GM18909 (cell line): ENCODE data around the gene PDLIM7.

Experiments used
- ATAC-seq: cut with Tn5 transposase; IDR thresholded peaks from one replicate; pipeline ENCODE4 v1.9.1; 2021; ENCODE audit warnings: mild to moderate bottlenecking; ENCODE audit not compliant: unreplicated experiment, poor library complexity

PDLIM7 gene

DNA sequence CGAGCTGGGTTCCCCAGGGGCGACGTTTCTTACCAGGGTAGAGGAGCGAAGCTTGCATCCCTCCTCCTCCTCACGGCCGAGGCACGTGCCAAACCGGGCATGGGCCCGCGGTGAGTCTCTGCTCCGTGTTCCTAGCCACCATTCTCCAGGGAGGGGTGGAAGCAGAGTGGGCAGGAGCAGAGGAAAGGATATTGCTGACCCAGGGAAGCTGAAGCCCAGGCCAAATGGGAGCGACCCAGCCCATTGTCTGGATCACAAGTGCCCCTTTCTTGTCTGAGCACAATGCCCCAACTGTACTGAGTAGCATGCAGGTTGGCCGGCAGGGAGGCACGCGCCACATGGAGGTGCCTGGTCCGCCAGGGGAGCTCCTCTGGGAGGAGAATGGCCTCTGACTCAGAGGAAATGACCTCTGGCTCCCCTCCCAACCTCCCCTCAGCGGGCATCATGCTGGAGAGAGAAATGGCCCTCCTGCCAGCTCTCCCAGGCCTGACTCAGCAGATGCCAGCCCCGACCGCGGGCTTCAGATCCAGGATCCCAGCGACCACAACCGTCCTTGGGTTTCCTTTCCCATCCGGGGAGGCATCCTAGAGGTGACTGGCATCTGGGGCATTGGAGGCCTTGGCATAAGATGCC, 49.7 kb downstream of the PDLIM7 start:
- no peak for ATAC-seq

DNA sequence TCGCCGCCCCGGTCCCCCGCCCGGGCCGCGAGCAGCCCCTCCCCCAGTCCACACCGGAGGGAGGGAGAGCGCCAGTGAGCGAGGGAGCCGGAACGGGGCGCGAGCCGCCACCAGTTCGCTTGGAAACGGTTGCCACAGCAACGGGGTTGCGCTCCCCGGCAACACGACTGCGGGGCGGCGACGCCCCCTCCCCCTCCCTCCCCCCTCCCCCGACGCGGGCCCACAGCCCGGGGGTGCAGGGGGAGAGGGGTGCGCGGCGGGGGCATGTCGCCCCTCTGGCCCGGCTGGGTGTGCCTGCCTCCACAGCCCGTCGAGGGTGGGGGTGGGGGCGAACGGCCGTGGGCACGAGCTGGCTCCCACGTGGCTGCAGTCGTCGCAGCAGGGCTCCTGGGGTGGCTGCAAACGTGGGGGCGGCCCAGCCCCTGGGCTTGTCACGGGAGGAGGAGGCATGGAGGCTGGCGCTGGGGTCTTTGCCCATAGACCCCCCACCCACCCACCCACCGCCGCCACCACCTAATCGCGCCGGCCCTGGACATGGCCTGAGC, 50.3 kb downstream of the PDLIM7 start:
- ATAC-seq, result peak; percentile 39

- ATAC-seq, result peak; percentile 59
These were observed 51.0 kb downstream of the PDLIM7 start, which contains the start of gene PRR7 for GRCh38 chr5:177446200-177447065. Gene PRR7, plus strand, starts transcription at chr5:177446814. Its CDS starts 8,254 bp downstream, at chr5:177455068.

- no peak for ATAC-seq
These were observed 51.5 kb downstream of the PDLIM7 start for GRCh38 chr5:177445917-177446199.

DNA sequence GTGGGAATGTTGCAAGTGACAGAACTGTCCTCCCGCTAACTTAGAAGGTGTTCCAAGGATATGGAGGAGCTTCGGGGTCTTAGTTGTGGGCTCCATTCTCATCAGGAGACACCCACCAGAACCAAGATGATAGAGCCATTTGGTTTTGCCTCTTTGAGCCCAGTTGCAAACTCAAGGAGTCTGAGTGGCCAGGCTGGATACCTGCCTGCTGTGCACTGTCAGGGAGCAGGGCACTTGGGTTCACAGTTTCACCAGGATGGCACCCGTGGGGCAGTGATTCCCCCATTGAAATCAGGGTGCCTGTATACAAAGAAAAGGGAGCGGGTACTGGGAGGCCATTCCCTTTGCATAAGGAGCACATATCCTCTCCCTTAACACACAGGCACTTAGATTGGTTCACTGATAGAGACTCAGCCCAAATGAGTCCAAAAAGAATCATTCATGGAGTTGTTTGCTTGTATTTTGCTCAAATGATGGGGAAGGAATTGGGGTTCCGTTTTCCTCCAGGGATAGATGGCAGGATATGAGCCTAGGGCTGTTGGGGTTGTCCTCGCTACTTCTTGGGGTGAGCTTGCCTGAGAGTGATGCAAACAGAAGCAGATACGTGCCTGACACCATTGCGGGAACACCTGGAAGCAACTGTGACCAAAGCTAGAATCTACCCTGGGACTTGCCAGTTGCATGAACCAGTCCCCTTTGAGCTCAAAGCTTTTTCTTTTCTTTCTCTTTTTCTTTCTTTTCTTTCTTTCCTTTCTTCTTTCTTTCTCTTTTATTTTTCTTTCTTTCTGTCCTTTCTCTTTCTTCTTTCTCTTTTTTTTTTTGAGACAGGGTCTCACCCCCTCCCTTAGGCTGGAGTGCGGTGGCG, 52.1 kb downstream of the PDLIM7 start:
- ATAC-seq, result no peak

GRCh38 chr5:177444106-177445051, 53.0 kb downstream of the PDLIM7 start:
- ATAC-seq, result no peak

DNA sequence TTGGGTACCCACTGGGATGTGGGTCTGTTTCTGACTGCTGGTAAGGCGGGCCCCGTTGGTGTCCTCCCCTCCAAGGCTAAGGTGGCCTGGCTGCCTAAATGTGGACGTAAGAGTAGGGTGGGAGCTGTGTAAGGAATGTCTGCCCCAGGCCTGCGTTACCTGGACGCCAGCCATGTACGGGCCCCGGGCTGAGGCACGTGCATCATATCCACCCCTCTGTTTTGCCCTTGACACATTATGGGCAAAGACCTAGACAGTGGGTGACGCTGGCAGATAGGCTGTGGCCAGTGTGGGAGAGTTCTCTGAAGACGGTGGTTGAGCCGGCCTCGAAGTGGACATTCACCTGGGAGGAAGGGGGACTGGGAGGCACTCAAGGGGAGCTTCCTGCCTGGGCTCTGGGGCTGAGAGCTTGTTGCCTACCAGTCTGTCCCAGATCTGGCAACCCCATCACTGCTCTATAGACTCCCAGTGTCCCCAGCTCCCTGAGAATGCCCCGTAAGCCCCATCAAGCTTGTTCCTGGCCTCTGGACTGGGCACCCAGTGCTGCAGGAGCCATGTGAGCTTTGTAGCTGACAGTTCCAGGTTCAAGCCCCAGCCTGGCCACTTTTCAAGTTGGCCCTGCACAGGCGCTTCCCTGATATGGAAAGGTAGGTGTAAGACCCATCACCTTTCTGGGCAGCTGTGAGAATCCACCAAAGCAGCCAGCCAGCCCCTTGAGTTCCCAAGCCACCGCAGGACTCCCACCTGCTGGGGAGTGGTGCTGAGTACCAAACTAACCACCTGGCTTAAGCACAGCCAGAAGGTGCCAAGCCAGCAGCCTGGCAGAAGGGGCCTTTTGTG, 54.0 kb downstream of the PDLIM7 start:
- no peak for ATAC-seq

DNA sequence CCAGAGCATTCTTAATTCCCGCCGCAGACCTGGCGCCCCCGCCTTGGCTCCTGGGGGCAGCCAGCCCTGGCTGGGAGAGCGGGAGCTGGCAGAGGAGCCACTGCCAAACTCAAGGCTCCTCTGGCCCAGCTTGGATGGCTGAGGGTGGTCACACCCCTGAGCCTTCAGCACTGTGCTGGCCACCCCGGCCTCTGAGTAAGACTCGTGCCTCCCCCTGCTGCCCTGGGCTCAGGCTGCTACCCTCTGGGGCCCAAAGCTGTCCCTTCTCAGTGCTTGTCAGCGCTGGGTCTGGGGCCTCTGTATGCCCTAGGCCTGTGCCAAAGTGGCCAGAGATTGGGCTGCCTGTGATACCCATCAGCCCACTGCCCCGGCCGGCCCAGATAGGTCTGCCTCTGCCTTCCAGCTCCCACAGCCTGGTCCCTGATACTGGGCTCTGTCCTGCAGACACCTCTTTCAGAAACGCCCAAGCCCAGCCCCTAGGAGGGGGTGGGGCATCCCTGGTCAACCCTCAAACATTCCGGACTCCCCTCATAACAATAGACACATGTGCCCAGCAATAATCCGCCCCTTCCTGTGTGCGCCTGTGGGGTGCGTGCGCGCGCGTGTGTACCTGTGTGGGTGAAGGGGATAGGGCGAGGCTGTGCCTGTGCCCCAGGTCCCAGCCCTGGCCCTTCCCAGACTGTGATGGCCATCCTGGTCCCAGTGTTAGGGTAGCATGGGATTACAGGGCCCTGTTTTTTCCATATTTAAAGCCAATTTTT, 55.2 kb downstream of the PDLIM7 start:
- no peak for ATAC-seq

GRCh38 chr5:177440990-177441780, 56.2 kb downstream of the PDLIM7 start:
- no peak for ATAC-seq

- ATAC-seq, result no peak
These were observed 57.0 kb downstream of the PDLIM7 start for GRCh38 chr5:177440211-177440989.

GRCh38 chr5:177439518-177440053, 57.8 kb downstream of the PDLIM7 start:
- ATAC-seq, result no peak

DNA sequence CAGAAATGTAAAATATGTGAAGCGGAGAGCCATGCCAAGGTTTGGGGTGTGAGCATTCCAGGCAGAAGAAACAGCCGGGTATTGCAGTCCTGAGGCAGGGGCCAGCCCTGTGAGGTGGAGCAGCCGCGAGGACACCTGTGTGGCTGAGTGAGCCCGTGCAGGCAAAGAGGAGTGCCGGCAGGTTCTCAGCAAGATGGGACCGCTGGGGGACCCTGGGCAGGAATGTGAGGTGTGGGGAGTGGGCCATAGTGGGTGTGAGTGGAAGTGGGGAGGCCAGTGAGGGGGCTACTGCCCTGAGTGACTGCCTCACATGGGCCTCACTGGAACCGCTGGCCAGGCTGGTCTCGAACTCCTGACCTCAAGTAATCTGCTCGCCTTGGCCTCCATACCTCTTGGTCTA, 58.9 kb downstream of the PDLIM7 start:
- no peak for ATAC-seq

GRCh38 chr5:177437623-177438022, 59.8 kb downstream of the PDLIM7 start:
- ATAC-seq, result no peak

- no peak for ATAC-seq
These were observed 61.4 kb downstream of the PDLIM7 start for GRCh38 chr5:177435847-177436536.

DNA sequence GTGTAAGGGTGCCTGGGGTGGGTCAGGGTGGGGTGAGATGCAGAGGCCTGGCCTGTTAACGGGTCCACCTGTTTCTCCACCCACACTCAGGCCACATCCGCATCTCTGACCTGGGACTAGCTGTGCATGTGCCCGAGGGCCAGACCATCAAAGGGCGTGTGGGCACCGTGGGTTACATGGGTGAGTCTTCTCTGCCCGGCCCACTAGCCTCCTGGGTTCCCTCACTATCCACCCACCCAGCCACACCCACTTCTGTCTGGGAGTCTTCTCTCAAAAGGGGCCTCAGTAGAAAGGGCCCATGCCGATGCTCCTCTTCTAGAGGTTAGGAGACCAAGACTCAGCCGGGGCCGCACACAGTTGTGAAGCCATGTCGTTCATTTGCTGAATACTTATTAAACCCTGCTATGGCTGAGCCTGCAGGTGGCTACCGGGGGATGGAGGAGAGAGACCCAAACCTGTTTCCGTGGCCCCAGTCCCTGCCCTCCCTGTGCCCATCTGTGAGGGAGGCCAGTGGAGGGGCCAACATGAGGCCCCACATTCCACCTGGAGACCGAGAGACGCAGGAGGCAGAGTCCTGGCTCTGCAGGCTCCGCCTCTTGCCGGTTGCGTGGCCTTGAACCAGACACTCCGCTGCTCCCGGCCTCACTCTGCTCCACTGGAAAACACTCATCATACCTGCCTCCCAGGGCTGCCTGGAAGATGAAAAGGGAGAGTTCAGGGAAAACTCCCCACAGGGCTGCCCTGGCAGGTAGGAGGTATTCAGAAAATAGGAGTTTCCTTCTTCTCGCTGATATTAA, 62.3 kb downstream of the PDLIM7 start:
- no peak for ATAC-seq
